PC-9 (cell line): ENCODE data around the gene GIGYF1. TPM values are rescaled to one million over a fixed set of nuclear protein-coding genes. Genes with fewer than 3 reads are reported as not detected.
A peak's percentile ranks its signal among the peaks of the same experiment; 100 is the strongest.

Experiments
- BruUV-seq: library from RNA; stranded (reverse); fragments of 400-500 nt; replicated peaks from 2 replicates; lab custom pipeline; 2021; lab: Mats Ljungman, UMichigan
- CTCF ChIA-PET: fragments of 300-600 bp; sonication (Branson Sonifier 250); formaldehyde crosslinking; loops from one replicate; lab custom pipeline; 2022; ENCODE audit warnings: antibody characterized with exemption; lab: Charles Lee
- POLR2A ChIA-PET: fragments of 300-600 bp; sonication (Branson Sonifier 250); formaldehyde crosslinking; loops from one replicate; lab custom pipeline; 2022; ENCODE audit warnings: antibody characterized with exemption; ENCODE audit not compliant: unreplicated experiment; lab: Charles Lee
- DNase-seq, 2 experiments: peaks; one replicate each; pipeline versions ENCODE4 v3.0.0 to v3.0.0-alpha.2; 2015 to 2022; ENCODE audit warnings: mixed read lengths in 1 of 2
- H2AFZ ChIP-seq: fragments of 200-600 bp; sonication (generic); 2 replicates; pipeline ENCODE4 v1.8.1; 2017; ENCODE audit warnings: antibody characterized with exemption
- H3F3A ChIP-seq: fragments of 200-600 bp; sonication (generic); 2 replicates; pipeline ENCODE4 v1.8.1; 2017; ENCODE audit warnings: antibody characterized with exemption, mild to moderate bottlenecking, low read depth; ENCODE audit not compliant: insufficient read depth
- H3K27ac ChIP-seq: fragments of 200-600 bp; sonication (generic); 2 replicates; pipeline ENCODE4 v1.6.1; 2016; ENCODE audit warnings: mixed run types
- H3K27me3 ChIP-seq: fragments of 200-600 bp; sonication (generic); 2 replicates; pipeline ENCODE4 v1.6.1; 2016; ENCODE audit warnings: low read depth, mixed run types; ENCODE audit not compliant: insufficient read depth
- H3K36me3 ChIP-seq: fragments of 200-600 bp; sonication (generic); 2 replicates; pipeline ENCODE4 v1.6.1; 2016; ENCODE audit warnings: low read depth, mixed run types
- H3K4me1 ChIP-seq: fragments of 200-600 bp; sonication (generic); replicated peaks from 2 replicates; pipeline ENCODE4 v1.6.1; 2016; ENCODE audit warnings: mixed run types; ENCODE audit not compliant: insufficient read depth
- H3K4me2 ChIP-seq: fragments of 200-600 bp; sonication (generic); 2 replicates; pipeline ENCODE4 v1.6.1; 2017; ENCODE audit warnings: mixed run types
- H3K4me3 ChIP-seq: fragments of 200-600 bp; sonication (generic); 2 replicates; pipeline ENCODE4 v1.6.1; 2016; ENCODE audit warnings: mixed run types
- H3K79me2 ChIP-seq: fragments of 200-600 bp; sonication (generic); 2 replicates; pipeline ENCODE4 v1.6.1; 2017; ENCODE audit warnings: low read depth, mixed run types
- H3K9me2 ChIP-seq: fragments of 200-600 bp; sonication (generic); 2 replicates; pipeline ENCODE4 v1.8.1; 2017; ENCODE audit warnings: mild to moderate bottlenecking; ENCODE audit not compliant: insufficient read depth
- H3K9me3 ChIP-seq: fragments of 200-600 bp; sonication (generic); 2 replicates; pipeline ENCODE4 v1.8.1; 2016; ENCODE audit warnings: low read depth; ENCODE audit not compliant: insufficient read depth
- H4K20me1 ChIP-seq: fragments of 200-600 bp; sonication (generic); 2 replicates; pipeline ENCODE4 v1.8.1; 2017; ENCODE audit not compliant: insufficient read depth
- CTCF ChIP-seq: fragments of 200-600 bp; sonication (generic); conservative IDR thresholded peaks from 2 replicates; pipeline ENCODE4 v1.6.1; 2017; ENCODE audit warnings: mixed run types, antibody characterized with exemption, mild to moderate bottlenecking, moderate library complexity
- EZH2 ChIP-seq: fragments of 200-600 bp; sonication (generic); IDR thresholded peaks from 2 replicates; pipeline ENCODE4 v1.8.0; 2017; ENCODE audit warnings: antibody characterized with exemption, low read depth
- intact Hi-C: fragments of 100-400 bp; cut with micrococcal nuclease; formaldehyde crosslinking; loops from one replicate; pipeline ENCODE4 v1.10.0; 2022; ENCODE audit not compliant: unreplicated experiment
- total RNA-seq: library from RNA; stranded (reverse); gene quantifications from 2 replicates; pipeline ENCODE4 v1.2.3, GENCODE V29; 2021

Gene GIGYF1
- total RNA-seq, 1 experiment from 2014 or later: 55.1 TPM

GRCh38 chr7:100655908-100656674 lies 38.0 kb downstream of the GIGYF1 start, which contains the start of gene ACTL6B:
TSS of gene ACTL6B (minus strand) at chr7:100656448. CDS start at chr7:100656354, 94 bp downstream.
- Histone ChIP-seq H3K4me3 (no peak within 1 kb of the TSS), H3K9me2 (no peaks in the 10 kb centered on the region), H4K20me1 (no peaks in the 10 kb centered on the region), H3K27me3 (no peaks in the 10 kb centered on the region), H3K79me2 (no peaks in the 10 kb centered on the region), H3F3A (peaks cover 14% of the 10 kb centered on the region; the same call in 1 of the 2 replicates), H3K27ac (no peak within 1 kb of the TSS), H3K4me1 (peaks cover 7% of the 10 kb centered on the region), H3K36me3 (no peaks in the 10 kb centered on the region), H2AFZ (no peak within 1 kb of the TSS), H3K4me2 (no peak within 1 kb of the TSS), H3K9me3 (no peaks in the 10 kb centered on the region)
- TF ChIP-seq EZH2: no peak
- no peak for TF ChIP-seq CTCF
- DNase-seq: no peak
- POLR2A ChIA-PET: no interaction called here
- intact Hi-C loops: no loop called here
- CTCF ChIA-PET: no interaction called here
- no TSS peak for BruUV-seq

GRCh38 chr7:100654908-100655831 lies 38.9 kb downstream of the GIGYF1 start:
- BruUV-seq: no TSS peak
- no peak for TF ChIP-seq EZH2
- TF ChIP-seq CTCF: no peak
- no peaks in the 10 kb centered on the region for H4K20me1 ChIP-seq
- no peak overlapping the region for H3K4me3 ChIP-seq
- H3K79me2 ChIP-seq: no peaks in the 10 kb centered on the region
- H3K36me3 ChIP-seq: no peaks in the 10 kb centered on the region
- H3K27me3 ChIP-seq: no peaks in the 10 kb centered on the region
- ChIA-PET POLR2A (no interaction called here), CTCF (no interaction called here)
- intact Hi-C loops: no loop called here
- H3K9me3 ChIP-seq: no peaks in the 10 kb centered on the region
- no peak overlapping the region for H3K4me2 ChIP-seq
- no peak overlapping the region for H2AFZ ChIP-seq
- H3K27ac ChIP-seq: no peak overlapping the region
- no peaks in the 10 kb centered on the region for H3K9me2 ChIP-seq
- no peak for DNase-seq
- peaks cover 23% of the 10 kb centered on the region; the same call in 1 of the 2 replicates for H3F3A ChIP-seq
- peaks cover 11% of the 10 kb centered on the region for H3K4me1 ChIP-seq

DNA sequence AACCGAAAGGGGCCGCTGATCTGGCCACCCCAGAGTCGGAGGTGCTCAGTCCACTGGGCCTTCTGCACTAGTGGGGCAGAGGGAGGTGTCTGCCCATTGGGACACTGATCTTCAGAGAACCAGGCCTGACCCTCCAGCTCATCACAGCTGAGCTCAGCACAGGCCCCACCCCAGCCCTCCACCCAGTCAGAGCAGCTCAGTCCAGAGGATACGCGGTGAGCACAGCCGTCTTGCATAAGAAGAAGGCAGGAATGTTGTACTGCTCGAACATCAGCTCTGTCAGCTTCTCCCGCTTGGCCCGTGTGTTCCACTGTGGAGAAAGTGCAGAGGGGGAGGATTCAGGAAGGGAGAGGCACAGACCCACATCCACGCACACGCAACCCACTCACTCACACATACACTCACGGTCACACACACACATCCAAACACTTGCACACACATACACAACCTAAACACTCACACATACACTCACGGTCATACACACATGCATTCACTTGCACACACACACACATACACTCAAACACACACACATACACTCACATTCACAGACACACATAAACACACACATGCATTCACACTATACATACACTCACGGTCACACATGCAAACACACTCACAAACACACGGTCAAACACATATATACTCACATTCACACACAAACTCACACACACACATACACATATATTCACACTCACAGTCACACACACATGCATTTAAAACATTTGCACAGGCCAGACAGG lies 44.1 kb downstream of the GIGYF1 start:
- Histone ChIP-seq H3K79me2 (no peaks in the 10 kb centered on the region), H3K4me2 (peak overlapping the region; percentile 33), H3K36me3 (no peaks in the 10 kb centered on the region), H3K27me3 (no peaks in the 10 kb centered on the region), H3F3A (peaks cover 27% of the 10 kb centered on the region; the same call in 1 of the 2 replicates), H3K4me1 (peaks cover 17% of the 10 kb centered on the region), H4K20me1 (no peaks in the 10 kb centered on the region), H3K9me2 (no peaks in the 10 kb centered on the region), H3K27ac (no peak overlapping the region), H3K9me3 (no peaks in the 10 kb centered on the region), H3K4me3 (no peak overlapping the region), H2AFZ (no peak overlapping the region)
- CTCF ChIA-PET: interaction anchor here (0.5 kb wide), 1 partner anchor 467 kb away, joined by 3 read pairs; no protein-coding TSS in a partner anchor
- DNase-seq: peak; percentile 49 to 80
- intact Hi-C loops: no loop called here
- POLR2A ChIA-PET: interaction anchor here (0.5 to 0.7 kb wide), 3 partner anchors 24 to 96 kb away, joined by 3 to 5 read pairs (median 5); partner anchors contain the start of gene MOSPD3
- TF ChIP-seq EZH2 (no peak), CTCF (no peak)
- no TSS peak for BruUV-seq
